ENCODE measurements around the gene ADGRD2.
"Not testable (repeated sequence)": the region's sequence is repeated elsewhere in the genome, so short reads cannot be mapped to it uniquely, and the experiment has no call there.

ADGRD2 gene, protein sequence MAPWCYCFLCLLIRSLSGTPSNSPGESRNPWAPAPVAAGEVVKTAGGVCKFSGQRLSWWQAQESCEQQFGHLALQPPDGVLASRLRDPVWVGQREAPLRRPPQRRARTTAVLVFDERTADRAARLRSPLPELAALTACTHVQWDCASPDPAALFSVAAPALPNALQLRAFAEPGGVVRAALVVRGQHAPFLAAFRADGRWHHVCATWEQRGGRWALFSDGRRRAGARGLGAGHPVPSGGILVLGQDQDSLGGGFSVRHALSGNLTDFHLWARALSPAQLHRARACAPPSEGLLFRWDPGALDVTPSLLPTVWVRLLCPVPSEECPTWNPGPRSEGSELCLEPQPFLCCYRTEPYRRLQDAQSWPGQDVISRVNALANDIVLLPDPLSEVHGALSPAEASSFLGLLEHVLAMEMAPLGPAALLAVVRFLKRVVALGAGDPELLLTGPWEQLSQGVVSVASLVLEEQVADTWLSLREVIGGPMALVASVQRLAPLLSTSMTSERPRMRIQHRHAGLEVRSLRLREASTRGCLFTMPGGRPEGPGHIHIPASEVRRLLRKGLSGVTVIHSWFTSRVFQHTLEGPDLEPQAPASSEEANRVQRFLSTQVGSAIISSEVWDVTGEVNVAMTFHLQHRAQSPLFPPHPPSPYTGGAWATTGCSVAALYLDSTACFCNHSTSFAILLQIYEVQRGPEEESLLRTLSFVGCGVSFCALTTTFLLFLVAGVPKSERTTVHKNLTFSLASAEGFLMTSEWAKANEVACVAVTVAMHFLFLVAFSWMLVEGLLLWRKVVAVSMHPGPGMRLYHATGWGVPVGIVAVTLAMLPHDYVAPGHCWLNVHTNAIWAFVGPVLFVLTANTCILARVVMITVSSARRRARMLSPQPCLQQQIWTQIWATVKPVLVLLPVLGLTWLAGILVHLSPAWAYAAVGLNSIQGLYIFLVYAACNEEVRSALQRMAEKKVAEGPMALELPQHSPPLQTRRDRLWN

DNA sequence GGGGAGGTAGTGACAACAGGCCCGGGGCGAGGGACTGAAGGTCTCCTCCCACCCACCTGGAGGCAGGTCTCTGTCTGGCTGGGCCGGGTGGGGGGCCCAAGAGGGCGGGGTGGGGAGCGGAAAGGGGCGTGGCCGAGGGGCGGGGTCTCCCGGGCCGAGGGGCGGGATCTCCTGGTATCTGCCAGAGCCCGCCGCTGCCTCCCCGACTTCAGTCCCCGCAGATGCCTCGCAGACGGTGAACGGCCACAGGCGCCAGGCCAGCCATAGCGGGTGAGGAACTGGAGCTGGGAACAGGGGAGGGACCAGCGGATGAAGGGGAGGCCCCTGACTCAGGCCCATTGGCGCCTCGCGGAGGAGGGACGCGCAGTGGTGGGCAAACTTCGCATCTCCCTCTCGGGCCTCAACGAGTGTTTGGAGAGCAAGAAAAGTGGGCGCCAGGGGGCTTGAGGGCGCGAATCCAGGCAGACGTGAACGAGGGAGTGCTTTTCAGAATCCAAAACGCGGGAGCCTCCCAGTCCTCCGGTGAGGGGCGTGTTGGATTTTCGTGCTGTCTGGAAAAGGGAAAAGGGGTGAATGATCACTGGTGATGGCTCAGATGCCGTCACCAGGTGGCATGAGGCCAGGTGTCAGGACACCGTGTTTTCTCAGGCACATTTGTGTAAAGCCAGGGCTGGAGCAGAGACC, at the start of gene ADGRD2:
Gene ADGRD2 (plus strand): TSS at position 211 of the 684 bp plus-strand sequence. CDS start 1,216 bp downstream, outside the sequence.
- DNase-seq (ENCODE audit: low read depth in 2 of 2): peak in 1 of 2 experiments; percentile 2

DNA sequence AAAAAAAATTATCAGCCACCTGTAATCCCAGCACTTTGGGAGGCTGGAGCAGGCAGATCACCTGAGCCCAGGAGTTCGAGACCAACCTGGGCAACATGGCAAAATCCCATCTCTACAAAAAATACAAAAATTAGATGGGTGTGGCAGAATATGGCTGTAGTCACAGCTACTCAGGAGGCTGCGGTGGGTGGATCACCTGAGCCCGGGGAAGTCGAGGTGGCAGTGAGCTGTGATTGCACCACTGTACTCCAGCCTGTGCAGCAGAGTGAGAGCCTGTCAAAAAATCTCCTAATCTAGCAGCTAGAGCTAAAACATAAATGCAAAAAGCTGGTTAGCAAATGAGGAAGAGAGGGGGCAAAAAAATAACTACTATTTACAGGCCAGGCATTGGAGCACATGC, 47.0 kb upstream of the ADGRD2 start:
- no peak for DNase-seq (ENCODE audit: low read depth in 2 of 2)

DNA sequence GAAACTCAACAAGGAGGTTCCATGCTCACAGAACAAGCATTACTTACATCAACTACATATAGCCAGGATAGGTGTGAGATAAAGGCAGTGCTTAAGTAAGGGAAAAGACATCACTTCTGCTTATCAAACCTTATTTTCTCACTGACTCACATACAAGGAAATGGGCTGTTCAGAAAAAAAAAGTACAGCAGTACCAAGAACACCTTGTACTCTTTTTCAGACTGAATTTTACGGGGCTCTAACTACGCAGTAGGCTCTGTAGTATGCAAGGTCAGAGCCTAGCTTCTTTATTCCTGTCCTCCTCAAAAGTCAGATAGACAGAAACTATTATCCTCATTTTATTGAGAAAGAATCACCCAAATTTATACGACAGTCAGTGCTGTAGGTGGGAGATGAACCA, 40.8 kb upstream of the ADGRD2 start:
- DNase-seq (ENCODE audit: low read depth in 2 of 2): no peak

DNA sequence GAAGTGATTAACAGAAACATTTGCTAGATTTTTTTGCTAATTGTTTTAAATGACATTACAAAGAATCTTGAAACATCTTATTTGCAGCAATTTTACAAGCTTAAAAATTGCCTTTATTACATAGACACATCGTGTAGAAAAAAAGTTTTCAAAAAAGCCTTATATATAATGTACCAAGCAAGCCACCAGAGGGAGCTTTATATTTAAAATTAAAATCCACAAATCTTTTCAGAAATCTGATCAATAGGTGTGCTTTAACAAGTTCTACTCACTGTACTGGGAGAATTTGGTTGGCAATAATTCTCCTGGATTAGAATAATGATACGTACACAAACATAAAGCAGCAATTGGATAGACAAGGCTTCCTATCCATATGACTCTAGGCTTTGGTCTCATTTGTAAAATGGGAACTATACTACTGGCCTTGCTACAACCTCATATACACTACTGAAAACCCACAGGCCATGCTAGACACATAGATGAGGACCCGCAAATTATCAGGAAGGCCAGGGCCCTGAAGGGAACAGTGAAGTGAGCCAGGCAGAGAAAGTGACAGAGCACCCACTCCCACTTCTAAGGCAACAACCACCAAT, 39.8 kb upstream of the ADGRD2 start:
- DNase-seq (ENCODE audit: low read depth in 2 of 2): no peak

DNA sequence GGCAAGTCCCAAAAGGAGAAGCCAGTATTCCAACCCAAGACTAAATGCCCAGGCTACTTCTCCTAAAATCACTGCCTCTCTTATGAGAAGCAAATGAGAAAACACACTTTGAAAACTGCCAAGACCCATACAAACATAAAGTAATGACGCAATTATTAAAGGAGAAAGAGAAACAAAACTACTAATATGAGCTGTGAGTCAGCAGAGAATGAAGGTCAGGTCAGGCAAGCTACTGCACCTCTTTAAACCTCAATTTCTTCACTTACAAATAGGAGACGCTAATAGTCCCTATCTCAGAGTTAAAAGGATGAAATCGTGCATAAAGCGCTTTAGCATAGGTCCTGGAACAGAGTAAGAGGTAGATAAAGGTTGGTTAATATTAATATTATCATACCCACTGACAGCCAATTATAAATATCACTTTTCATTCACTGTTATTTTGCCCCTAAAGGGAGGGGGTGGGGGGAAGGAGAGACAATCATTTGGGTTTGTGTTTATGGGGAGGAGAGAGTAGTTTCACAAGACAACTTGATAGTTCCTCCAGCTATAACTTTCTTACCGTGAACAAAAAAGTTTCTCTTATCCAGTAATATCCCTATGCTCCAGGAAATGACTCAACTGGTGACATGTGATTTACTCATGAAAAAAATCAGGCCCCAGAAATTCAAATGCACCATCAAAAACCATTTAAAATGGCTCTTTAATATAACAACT, 38.6 kb upstream of the ADGRD2 start:
- no peak for DNase-seq (ENCODE audit: low read depth in 2 of 2)

DNA sequence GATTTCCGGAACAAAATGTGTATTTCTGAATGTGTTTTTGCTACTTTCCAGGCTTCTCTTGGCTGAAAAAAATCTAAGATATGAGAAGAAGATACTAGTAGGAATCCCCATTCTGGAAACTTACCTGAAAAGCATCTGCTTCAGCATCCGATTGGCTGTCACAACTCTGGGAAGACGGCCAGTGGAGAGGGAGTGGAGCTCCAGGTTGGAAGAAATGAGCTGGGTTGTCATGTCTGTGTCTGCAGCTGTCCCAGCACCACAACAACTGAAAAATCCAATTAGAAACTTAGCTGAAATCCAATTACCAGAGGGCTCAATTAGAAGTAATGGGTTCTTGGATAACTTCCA, 38.0 kb upstream of the ADGRD2 start:
- no peak for DNase-seq (ENCODE audit: low read depth in 2 of 2)

DNA sequence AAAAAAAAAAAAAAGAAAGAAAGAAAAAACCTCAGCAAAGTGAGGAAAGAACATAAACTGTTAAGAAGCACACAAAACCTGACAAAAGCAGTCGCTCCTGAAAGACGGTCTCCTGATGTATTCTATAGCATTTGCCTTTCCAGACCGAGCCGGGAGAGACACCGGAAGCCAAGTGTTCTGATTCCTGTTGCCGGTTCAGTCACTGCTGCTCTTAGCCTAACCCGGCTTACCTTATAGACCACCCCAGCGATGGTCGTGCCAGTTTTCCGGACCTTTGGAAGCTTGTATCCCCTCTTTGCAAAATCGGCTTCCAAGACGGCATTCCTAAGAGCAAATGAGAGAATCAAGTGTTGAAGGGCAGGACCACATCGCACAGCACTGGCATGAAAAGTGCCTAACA, 35.6 kb upstream of the ADGRD2 start:
- no peak for DNase-seq (ENCODE audit: low read depth in 2 of 2)

DNA sequence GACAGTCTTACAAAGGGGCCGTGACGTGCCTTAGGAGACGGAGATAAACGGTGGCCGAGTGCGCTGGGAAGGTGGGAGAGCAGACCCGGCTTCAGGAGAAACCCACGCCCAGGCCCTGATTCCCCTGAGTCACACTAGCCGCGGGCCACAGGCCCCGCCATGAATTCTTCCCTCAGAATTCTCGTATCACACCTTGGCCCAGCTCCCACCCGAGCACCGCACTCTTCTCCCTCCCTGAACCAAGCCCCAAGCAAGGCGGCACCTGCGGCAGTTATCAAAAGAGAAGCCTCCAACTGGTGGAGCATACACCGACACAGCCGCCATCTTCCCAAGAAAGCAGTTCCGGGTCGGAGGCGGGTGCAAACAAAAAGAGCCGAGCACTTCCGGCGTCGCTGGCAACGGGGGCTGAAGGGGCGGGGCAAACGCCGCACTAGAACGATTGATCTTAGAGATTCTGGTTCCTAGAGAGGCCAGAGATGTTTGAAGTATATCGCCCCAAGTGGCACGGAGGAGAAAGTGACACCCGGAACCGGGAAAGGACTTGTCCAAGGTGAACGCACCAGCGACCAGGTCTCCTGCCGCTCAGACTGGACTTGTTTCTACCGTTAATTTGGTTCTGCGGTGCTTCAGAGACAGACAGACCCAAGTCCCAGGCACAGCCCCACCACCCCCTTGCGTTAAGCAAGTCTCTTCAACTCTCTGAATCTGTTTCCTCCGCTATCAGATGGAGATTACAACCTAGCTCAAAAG, 35.0 kb upstream of the ADGRD2 start, which contains the start of gene PSMB7:
Gene PSMB7 (minus strand): TSS at position 341 of the 750 bp plus-strand sequence. CDS start 17 bp downstream, at position 324.
- DNase-seq (ENCODE audit: low read depth in 2 of 2): peak; percentile 90

DNA sequence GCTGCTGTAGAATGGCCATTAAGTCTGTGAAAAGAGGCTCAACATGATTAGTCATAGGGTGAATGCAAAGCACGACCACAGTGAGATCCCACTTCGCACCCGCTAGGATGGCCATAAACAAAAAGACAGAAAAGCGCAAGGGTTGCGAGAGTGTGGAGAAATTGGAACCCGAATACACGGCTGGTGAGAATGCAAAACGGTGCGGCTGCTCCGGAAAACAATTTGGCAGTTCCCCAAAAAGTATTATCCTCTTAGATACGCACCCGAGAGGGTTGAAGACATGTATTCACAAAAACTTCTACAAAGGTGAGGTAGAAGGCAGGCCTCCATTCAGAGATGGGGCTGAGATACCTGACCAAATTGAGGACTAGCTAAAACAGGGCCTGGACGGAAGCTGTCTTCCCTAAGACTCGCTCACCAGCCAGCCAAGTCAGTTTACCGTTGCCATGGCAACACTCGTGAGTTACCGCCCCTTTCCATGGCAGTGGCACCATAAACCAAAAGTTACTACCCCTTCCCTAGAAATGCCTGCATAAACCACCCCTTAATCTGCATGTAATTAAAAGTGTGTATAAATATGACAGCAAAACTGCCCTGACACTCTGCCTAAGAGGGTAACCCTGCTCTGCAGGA, 34.3 kb upstream of the ADGRD2 start:
- DNase-seq (ENCODE audit: low read depth in 2 of 2): no peak

DNA sequence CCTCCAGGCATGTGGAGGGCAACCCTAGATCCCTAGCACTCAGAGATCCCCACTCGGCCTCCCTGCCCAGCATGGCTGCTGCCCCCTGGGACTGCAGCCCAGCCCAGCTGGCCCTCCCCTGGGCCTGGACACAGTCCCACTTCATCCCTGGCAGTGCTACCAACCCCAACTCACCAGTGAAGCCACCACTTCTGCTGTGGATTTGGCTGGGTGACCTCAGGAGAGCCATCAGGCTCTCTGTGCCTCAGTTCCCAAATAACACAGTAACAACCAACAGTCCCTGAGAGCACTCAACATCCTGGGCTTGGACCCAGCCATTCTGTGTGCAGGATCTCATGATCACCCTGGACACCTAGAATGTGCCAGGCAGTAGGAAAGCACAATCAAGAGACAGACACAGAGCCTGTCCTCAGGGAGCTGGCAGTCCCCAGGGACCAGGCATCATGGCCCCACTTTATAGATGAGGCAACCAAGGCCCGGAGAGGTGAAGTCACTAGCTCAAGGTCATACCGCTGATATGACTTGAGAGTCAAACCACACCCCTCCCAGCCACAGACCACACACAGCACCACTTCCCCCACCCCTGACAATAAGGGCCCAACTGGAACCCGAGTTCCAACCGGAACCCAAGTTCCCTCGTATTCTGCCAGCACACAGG, 30.3 kb upstream of the ADGRD2 start:
- DNase-seq (ENCODE audit: low read depth in 2 of 2): no peak

DNA sequence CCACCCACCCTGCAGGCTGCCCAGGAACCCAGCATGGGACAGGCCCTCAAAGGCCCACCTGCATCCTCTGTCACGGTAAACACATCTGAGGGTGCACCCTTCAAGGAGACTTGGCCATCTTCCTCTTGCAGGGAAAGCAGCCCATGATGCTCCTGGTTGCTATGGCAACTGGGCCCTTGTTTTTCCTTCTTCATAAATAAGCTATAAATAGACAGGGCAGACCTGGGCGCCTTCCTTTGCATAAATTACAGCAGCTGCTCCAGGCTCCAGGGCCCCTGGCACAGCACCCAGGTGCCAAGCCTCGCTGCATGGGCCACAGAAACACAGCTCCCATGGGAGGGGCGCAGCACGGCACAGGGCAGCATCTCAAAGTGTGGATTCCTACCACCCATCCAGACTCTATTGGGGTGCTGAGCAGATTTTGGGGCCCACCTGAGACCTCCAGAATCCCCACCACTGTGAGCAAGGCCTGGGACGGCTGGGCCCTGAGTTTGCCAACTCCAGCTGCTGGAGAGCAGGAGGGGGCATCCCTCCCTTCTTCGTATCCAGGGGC, 29.2 kb upstream of the ADGRD2 start:
- no peak for DNase-seq (ENCODE audit: low read depth in 2 of 2)

DNA sequence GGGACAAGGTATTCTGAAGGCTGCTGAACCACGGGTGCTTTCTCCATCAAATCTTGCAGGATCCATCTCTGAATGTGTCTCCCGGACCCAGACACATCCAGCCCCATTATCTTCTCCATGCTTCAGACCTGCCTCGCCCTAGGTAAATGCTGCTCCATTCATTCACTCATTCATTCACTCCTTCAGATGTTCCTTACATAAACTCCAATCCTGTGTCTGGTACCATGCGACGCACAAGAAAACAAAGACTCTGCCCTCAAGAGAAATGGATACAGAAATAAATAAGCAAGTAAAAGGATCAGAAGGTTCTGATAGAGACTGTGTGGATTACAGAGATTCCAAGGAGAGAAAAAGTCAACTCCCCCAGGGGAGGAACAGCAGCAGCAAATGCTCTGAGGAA, 27.1 kb upstream of the ADGRD2 start:
- no peak for DNase-seq (ENCODE audit: low read depth in 2 of 2)

DNA sequence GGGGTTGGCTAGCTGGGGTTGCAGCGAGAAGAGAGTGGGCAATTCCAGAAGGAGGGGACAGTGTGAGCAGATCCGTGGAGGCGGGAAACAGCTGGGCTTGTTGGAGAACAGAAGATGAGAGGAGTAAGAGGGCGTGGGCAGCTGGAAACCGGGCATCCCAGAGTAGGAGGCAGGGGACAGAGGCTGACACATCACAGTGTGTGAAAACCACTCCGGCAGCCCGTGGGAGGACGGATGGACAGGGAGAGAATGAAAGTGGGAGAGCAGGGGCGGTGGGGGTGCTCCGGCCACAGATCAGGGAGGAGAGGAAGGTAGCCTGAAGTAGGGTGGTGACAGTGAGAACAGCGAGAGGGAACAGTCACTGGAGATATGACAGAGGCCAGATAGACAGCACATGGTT, 26.7 kb upstream of the ADGRD2 start:
- DNase-seq (ENCODE audit: low read depth in 2 of 2): no peak

DNA sequence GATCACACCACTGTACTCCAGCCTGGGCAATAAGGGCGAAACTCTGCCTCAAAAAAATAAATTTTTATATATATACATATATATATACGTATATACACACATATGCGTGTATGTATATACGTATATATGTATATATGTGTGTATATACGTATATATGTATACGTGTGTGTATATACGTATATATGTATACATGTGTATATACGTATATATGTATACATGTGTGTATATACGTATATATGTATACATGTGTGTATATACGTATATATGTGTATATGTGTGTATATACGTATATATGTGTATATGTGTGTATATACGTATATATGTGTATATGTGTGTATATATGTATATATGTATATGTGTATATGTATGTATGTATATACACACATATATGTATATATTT, 24.5 kb upstream of the ADGRD2 start:
- DNase-seq (ENCODE audit: low read depth in 2 of 2): not testable (repeated sequence)

DNA sequence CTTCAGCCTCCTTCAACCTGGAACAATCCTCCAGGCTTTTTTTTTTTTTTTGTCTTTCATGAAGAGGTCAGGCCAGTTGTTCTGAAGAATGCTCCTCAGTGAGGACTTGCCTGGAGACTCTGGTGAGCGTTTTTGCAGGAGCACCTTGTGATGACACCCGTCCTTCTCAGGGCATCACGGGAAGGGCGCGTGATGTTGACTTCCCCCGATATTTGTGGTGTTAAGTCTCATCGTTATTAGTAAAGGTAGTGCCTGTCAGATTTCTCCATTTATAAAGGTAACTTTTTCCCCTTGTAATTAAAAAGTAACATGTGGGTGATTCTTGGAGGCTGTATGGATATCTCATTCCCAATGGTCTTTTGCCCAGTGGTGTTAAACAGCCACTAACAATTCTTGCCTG, 23.9 kb upstream of the ADGRD2 start:
- no peak for DNase-seq (ENCODE audit: low read depth in 2 of 2)

DNA sequence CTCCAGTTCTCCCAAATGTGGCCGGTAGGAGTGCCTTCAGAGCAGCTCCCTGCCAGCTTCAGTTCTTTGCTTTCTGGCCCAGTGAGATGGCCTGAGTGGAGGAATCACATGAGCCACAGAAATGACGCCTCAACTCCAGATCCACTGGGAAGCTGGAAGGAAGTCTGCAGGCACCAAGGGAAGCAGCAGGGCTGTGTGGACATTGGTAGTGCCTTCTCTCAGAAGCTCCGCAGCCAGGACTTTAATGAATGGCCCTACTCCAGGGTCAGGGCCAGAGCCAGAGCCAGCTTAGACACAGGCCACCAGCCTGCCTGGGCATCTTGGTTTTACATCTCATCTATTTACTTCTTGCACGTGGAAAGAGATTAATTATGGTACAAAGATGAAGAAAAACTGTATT, 23.0 kb upstream of the ADGRD2 start:
- DNase-seq (ENCODE audit: low read depth in 2 of 2): no peak

DNA sequence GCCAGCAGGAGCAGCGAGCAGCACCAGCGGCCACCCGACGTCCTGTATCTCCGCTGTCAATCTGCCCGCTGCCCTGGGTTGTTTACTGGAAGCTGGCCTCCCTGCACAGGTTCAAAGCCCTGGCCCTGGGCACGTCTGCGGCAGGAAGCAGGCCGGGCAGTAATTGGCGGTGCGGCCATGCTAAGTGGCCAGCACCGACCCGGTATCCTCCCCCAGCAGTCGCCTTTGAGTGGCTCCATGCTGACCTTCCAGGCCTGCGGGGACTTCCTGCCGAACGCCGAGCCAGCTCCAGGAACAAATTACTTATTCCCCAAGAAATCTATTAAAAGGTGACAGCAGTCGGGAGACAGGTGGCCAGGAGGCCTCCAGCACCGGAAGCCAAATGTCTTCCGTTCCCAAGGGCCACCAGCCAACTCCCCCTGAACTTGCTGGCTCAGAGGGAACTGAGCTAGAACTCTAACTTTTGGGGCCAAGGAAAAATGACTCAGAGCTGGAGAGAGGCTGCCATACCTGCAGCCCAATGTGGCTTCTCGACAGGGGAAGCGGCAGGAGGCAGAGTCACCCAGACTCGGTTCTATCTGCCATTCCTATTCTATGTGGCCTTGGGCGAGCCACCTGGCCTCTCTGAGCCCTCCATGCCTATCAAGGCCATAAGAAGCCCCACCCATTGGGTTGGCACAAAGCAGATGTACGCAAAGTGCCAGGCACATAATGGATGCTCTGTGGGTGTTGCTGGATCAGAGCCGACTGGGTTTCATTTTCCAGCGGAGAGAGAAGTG, 21.3 kb upstream of the ADGRD2 start:
- DNase-seq (ENCODE audit: low read depth in 2 of 2): no peak

DNA sequence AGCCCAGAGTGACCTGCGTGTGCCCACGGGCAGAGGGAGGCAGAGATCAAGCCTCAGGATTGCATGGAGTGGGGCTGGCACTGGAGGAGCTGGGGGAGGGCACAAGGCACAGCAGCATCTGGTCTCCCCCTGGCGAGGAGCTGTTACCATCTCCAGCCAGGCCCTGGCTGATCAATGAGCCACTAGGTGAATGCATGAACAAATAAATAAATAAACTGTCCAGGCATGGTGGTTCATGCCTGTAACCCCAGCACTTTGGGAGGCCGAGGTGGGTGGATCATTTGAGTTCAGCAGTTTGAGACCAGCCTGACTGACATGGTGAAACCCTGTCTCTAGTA, 20.8 kb upstream of the ADGRD2 start:
- DNase-seq (ENCODE audit: low read depth in 2 of 2): no peak
